Dendritic cell treated with granulocyte-macrophage colony-stimulating factor and Interleukin-4, amounts not matched to agents 40 ng/mL and 50 ng/mL, for 4 days (primary cell): Measurements from ENCODE around the gene NUCB1.
"Not testable (repeated sequence)": the region's sequence is repeated elsewhere in the genome, so short reads cannot be mapped to it uniquely, and the experiment has no call there.

Source experiments
- H3K27ac Mint-ChIP-seq: one replicate; pipeline ENCODE4 v1.8.0; 2022; ENCODE audit warnings: mild to moderate bottlenecking, mixed read lengths
- H3K27me3 Mint-ChIP-seq: one replicate; pipeline ENCODE4 v1.8.0; 2022; ENCODE audit warnings: mild to moderate bottlenecking, mixed read lengths
- H3K36me3 Mint-ChIP-seq: one replicate; pipeline ENCODE4 v1.8.0; 2022; ENCODE audit warnings: low read depth, mixed read lengths
- H3K4me1 Mint-ChIP-seq: one replicate; pipeline ENCODE4 v1.8.0; 2022; ENCODE audit warnings: low read depth, mixed read lengths
- H3K4me3 Mint-ChIP-seq: one replicate; pipeline ENCODE4 v1.8.0; 2022; ENCODE audit warnings: mild to moderate bottlenecking, moderate library complexity, mixed read lengths
- H3K9me3 Mint-ChIP-seq: one replicate; pipeline ENCODE4 v1.8.0; 2022; ENCODE audit warnings: mixed read lengths
- intact Hi-C: fragments of 100-400 bp; cut with micrococcal nuclease; formaldehyde crosslinking; loops from one replicate; pipeline ENCODE4 v1.15.0; 2022

NUCB1 gene

GRCh38 chr19:48870048-48870447, 30.1 kb upstream of the NUCB1 start:
- Mint-ChIP-seq H3K4me1 (peaks cover 32% of the 10 kb centered on the region), H3K27me3 (peaks cover 27% of the 10 kb centered on the region)

GRCh38 chr19:48871471-48872181, 28.5 kb upstream of the NUCB1 start:
- H3K27me3 Mint-ChIP-seq, result peaks cover 14% of the 10 kb centered on the region
- H3K4me1 Mint-ChIP-seq, result peaks cover 48% of the 10 kb centered on the region
- H3K9me3 Mint-ChIP-seq, H3K4me3 Mint-ChIP-seq: not testable (repeated sequence)
- intact Hi-C loops, result loop anchor here (1.0 to 2.0 kb wide), 2 partner anchors 33 to 96 kb away; no protein-coding TSS in a partner anchor
- H3K27ac Mint-ChIP-seq, result peak overlapping the region; percentile 100
- peaks cover 45% of the 10 kb centered on the region for H3K36me3 Mint-ChIP-seq

More at GRCh38 chr19:48870048-48870447, 30.1 kb upstream of the NUCB1 start:
- intact Hi-C loops, result no loop called here
- Mint-ChIP-seq H3K27ac (no peak overlapping the region), H3K36me3 (peaks cover 30% of the 10 kb centered on the region), H3K4me3 (no peak overlapping the region), H3K9me3 (no peaks in the 10 kb centered on the region)

GRCh38 chr19:48872182-48872883, 27.8 kb upstream of the NUCB1 start, which contains the start of gene PPP1R15A:
PPP1R15A (plus strand) TSS chr19:48872421; CDS start chr19:48873234, 813 bp downstream.
- Mint-ChIP-seq H3K27me3 (peaks cover 7% of the 10 kb centered on the region), H3K4me1 (peaks cover 52% of the 10 kb centered on the region), H3K9me3 (no peaks in the 10 kb centered on the region), H3K4me3 (peak within 1 kb of the TSS; percentile 100), H3K27ac (peak within 1 kb of the TSS; percentile 100), H3K36me3 (peaks cover 52% of the 10 kb centered on the region)
- intact Hi-C loops, result loop anchor here (1.0 to 2.0 kb wide), 2 partner anchors 34 to 95 kb away; no protein-coding TSS in a partner anchor

- peak overlapping the region; percentile 100 for H3K4me3 Mint-ChIP-seq
- intact Hi-C loops, result loop anchor here (1.0 to 2.0 kb wide), 2 partner anchors 34 to 94 kb away; no protein-coding TSS in a partner anchor
- no peaks in the 10 kb centered on the region for H3K9me3 Mint-ChIP-seq
- H3K27me3 Mint-ChIP-seq, result peaks cover 4% of the 10 kb centered on the region
- H3K4me1 Mint-ChIP-seq, result peaks cover 57% of the 10 kb centered on the region
- peaks cover 59% of the 10 kb centered on the region for H3K36me3 Mint-ChIP-seq
- peak overlapping the region; percentile 100 for H3K27ac Mint-ChIP-seq
These were observed 27.1 kb upstream of the NUCB1 start for GRCh38 chr19:48872884-48873475.

GRCh38 chr19:48873476-48874302, 26.4 kb upstream of the NUCB1 start:
- H3K4me1 Mint-ChIP-seq, result peaks cover 56% of the 10 kb centered on the region
- H3K27ac Mint-ChIP-seq, result peak overlapping the region; percentile 100
- H3K9me3 Mint-ChIP-seq, result no peaks in the 10 kb centered on the region
- no peaks in the 10 kb centered on the region for H3K27me3 Mint-ChIP-seq
- intact Hi-C loops, result loop anchor here (2.0 kb wide), 1 partner anchor 35 kb away; no protein-coding TSS in a partner anchor
- peak overlapping the region; percentile 100 for H3K4me3 Mint-ChIP-seq
- H3K36me3 Mint-ChIP-seq, result peaks cover 63% of the 10 kb centered on the region

- Mint-ChIP-seq H3K27me3 (no peaks in the 10 kb centered on the region), H3K4me3 (peak overlapping the region; percentile 100), H3K27ac (peak overlapping the region; percentile 100), H3K4me1 (peaks cover 52% of the 10 kb centered on the region), H3K9me3 (no peaks in the 10 kb centered on the region), H3K36me3 (peaks cover 63% of the 10 kb centered on the region)
- intact Hi-C loops, result loop anchor here (1.0 kb wide), 1 partner anchor 26 kb away; the partner anchor contains the start of gene NUCB1
These were observed 25.6 kb upstream of the NUCB1 start for GRCh38 chr19:48874303-48875135.

- Mint-ChIP-seq H3K27ac (peak overlapping the region; percentile 100), H3K4me1 (peaks cover 65% of the 10 kb centered on the region), H3K4me3 (peak overlapping the region; percentile 100), H3K36me3 (peaks cover 63% of the 10 kb centered on the region)
- H3K27me3 Mint-ChIP-seq, intact Hi-C loops, H3K9me3 Mint-ChIP-seq: not testable (repeated sequence)
These were observed 23.8 kb upstream of the NUCB1 start for GRCh38 chr19:48876043-48876981.

GRCh38 chr19:48877855-48878195, 22.3 kb upstream of the NUCB1 start:
- peak overlapping the region; percentile 20 for H3K4me3 Mint-ChIP-seq
- peaks cover 2% of the 10 kb centered on the region for H3K27me3 Mint-ChIP-seq
- peaks cover 72% of the 10 kb centered on the region for H3K4me1 Mint-ChIP-seq
- H3K9me3 Mint-ChIP-seq, result peaks cover 8% of the 10 kb centered on the region
- intact Hi-C loops, result no loop called here
- peaks cover 56% of the 10 kb centered on the region for H3K36me3 Mint-ChIP-seq
- H3K27ac Mint-ChIP-seq, result peak overlapping the region; percentile 85

- H3K27ac Mint-ChIP-seq, result peak overlapping the region; percentile 85
- intact Hi-C loops, result no loop called here
- peak overlapping the region; percentile 20 for H3K4me3 Mint-ChIP-seq
These were observed 21.7 kb upstream of the NUCB1 start for GRCh38 chr19:48878196-48879024.

GRCh38 chr19:48879025-48879637, 21.0 kb upstream of the NUCB1 start:
- Mint-ChIP-seq H3K36me3 (peaks cover 43% of the 10 kb centered on the region), H3K4me3 (peak overlapping the region; percentile 9), H3K4me1 (peaks cover 71% of the 10 kb centered on the region), H3K27ac (peak overlapping the region; percentile 85), H3K27me3 (peaks cover 2% of the 10 kb centered on the region), H3K9me3 (peaks cover 9% of the 10 kb centered on the region)
- intact Hi-C loops, result no loop called here

More at GRCh38 chr19:48878196-48879024, 21.7 kb upstream of the NUCB1 start:
- H3K4me1 Mint-ChIP-seq, result peaks cover 72% of the 10 kb centered on the region
- peaks cover 50% of the 10 kb centered on the region for H3K36me3 Mint-ChIP-seq
- H3K27me3 Mint-ChIP-seq, result peaks cover 2% of the 10 kb centered on the region
- H3K9me3 Mint-ChIP-seq, result peaks cover 9% of the 10 kb centered on the region

- peak overlapping the region; percentile 85 for H3K27ac Mint-ChIP-seq
- peaks cover 37% of the 10 kb centered on the region for H3K36me3 Mint-ChIP-seq
- H3K27me3 Mint-ChIP-seq, H3K4me3 Mint-ChIP-seq, H3K9me3 Mint-ChIP-seq, intact Hi-C loops: not testable (repeated sequence)
- peaks cover 66% of the 10 kb centered on the region for H3K4me1 Mint-ChIP-seq
These were observed 20.4 kb upstream of the NUCB1 start for GRCh38 chr19:48879696-48880095.
